CD4-positive, alpha-beta memory T cell (primary cell): ENCODE results near the gene BTNL3. TPM values are rescaled to one million over a fixed set of nuclear protein-coding genes. Genes with fewer than 3 reads are reported as not detected.

Experiments used
- CTCF ChIA-PET: fragments of 350-600 bp; sonication (Branson Sonifier 250); formaldehyde crosslinking; loops from one replicate; lab custom pipeline; 2021; ENCODE audit warnings: inconsistent platforms; ENCODE audit not compliant: partially characterized antibody; lab: Charles Lee
- POLR2A ChIA-PET: fragments of 350-600 bp; sonication (Branson Sonifier 250); formaldehyde crosslinking; loops from one replicate; lab custom pipeline; 2021; ENCODE audit not compliant: partially characterized antibody; lab: Charles Lee
- DNase-seq, 5 donors: peaks; one replicate each; pipeline versions ENCODE4 v3.0.0 to v3.0.0-alpha.2; 2020 to 2022; ENCODE audit warnings: mixed read lengths in 1 of 5
- H3K27ac ChIP-seq: one replicate; pipeline ENCODE4 v1.7.0; 2013; ENCODE audit warnings: low read depth, low read length
- H3K27me3 ChIP-seq: 2 replicates; pipeline ENCODE4 v1.7.0; 2013; ENCODE audit warnings: mild to moderate bottlenecking, low read length, moderate library complexity; ENCODE audit not compliant: insufficient read depth
- H3K36me3 ChIP-seq: 2 replicates; pipeline ENCODE4 v1.7.0; 2013; ENCODE audit warnings: mild to moderate bottlenecking, low read length, moderate library complexity; ENCODE audit not compliant: insufficient read depth
- H3K4me1 ChIP-seq: 2 replicates; pipeline ENCODE4 v1.7.0; 2013; ENCODE audit warnings: mild to moderate bottlenecking, low read length, moderate library complexity; ENCODE audit not compliant: insufficient read depth
- H3K4me3 ChIP-seq, 2 donors: one replicate each; pipeline ENCODE4 v1.7.0; 2013; ENCODE audit warnings: low read length in 2 of 2, mild to moderate bottlenecking in 1 of 2
- H3K9me3 ChIP-seq, 2 donors: one replicate each; pipeline ENCODE4 v1.7.0; 2013; ENCODE audit warnings: low read length in 2 of 2, control low read depth in 1 of 2; ENCODE audit not compliant: control insufficient read depth in 1 of 2
- H3K27ac Mint-ChIP-seq, 7 donors: one replicate each; pipeline ENCODE4 v1.8.0; 2020 to 2021; ENCODE audit warnings: mixed read lengths in 7 of 7, mild to moderate bottlenecking in 6 of 7, inconsistent platforms in 3 of 7, moderate library complexity in 3 of 7
- H3K27me3 Mint-ChIP-seq, 2 donors: one replicate each; pipeline ENCODE4 v1.8.0; 2020 to 2021; ENCODE audit warnings: mixed read lengths in 2 of 2
- H3K36me3 Mint-ChIP-seq, 2 donors: one replicate each; pipeline ENCODE4 v1.8.0; 2020 to 2021; ENCODE audit warnings: mixed read lengths in 2 of 2, inconsistent platforms in 1 of 2, mild to moderate bottlenecking in 1 of 2
- H3K4me1 Mint-ChIP-seq, 4 donors: one replicate each; pipeline ENCODE4 v1.8.0; 2020 to 2021; ENCODE audit warnings: mixed read lengths in 4 of 4, mild to moderate bottlenecking in 1 of 4
- H3K4me3 Mint-ChIP-seq, 8 donors: one replicate each; pipeline ENCODE4 v1.8.0; 2020 to 2021; ENCODE audit warnings: mixed read lengths in 8 of 8, mild to moderate bottlenecking in 7 of 8, moderate library complexity in 6 of 8, inconsistent platforms in 3 of 8
- H3K9me3 Mint-ChIP-seq, 8 donors: one replicate each; pipeline ENCODE4 v1.8.0; 2020 to 2021; ENCODE audit warnings: mixed read lengths in 8 of 8, mild to moderate bottlenecking in 5 of 8, inconsistent platforms in 3 of 8, moderate library complexity in 1 of 8
- intact Hi-C: fragments of 100-400 bp; cut with micrococcal nuclease; formaldehyde crosslinking; loops from one replicate; pipeline ENCODE4 v1.15.1; 2023
- polyA plus RNA-seq, 2 donors: library from polyadenylated mRNA; unstranded; fragments of 300-500 nt; fragmentation: Illumina TruSeq; gene quantifications; one replicate each; pipeline ENCODE4 v1.2.3, GENCODE V29; 2021
- total RNA-seq, 2 experiments: library from RNA; stranded (reverse); gene quantifications; one replicate each; pipeline ENCODE4 v1.2.3, GENCODE V29; 2021

The BTNL3 gene, protein sequence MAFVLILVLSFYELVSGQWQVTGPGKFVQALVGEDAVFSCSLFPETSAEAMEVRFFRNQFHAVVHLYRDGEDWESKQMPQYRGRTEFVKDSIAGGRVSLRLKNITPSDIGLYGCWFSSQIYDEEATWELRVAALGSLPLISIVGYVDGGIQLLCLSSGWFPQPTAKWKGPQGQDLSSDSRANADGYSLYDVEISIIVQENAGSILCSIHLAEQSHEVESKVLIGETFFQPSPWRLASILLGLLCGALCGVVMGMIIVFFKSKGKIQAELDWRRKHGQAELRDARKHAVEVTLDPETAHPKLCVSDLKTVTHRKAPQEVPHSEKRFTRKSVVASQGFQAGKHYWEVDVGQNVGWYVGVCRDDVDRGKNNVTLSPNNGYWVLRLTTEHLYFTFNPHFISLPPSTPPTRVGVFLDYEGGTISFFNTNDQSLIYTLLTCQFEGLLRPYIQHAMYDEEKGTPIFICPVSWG
- not detected for total RNA-seq
- not detected for polyA plus RNA-seq

DNA sequence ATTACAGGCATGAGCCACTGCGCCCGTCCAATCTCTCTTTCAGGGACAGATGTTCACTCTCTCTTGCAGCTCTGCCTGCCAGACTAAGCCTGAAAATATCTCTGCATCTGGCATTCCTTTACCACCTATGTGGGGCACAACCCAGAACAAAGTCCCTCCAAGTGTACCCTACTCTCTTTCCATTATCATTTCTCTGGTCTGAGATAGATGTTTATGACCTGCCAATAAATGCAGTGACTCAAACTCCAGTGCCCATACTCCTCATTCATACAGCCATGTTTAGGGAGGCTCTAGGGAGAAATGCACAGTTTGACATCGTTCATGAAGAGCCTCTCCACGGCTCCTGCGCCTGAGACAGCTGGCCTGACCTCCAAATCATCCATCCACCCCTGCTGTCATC lies at the start of gene BTNL3:
Gene BTNL3 (plus strand): TSS at position 255 of the 400 bp plus-strand sequence. CDS start 183 bp downstream, outside the sequence.
- POLR2A ChIA-PET: no interaction called here
- Histone ChIP-seq H3K4me3 (no peak within 1 kb of the TSS), H3K27ac (no peak within 1 kb of the TSS), H3K4me1 (no peaks in the 10 kb centered on the region), H3K27me3 (no peaks in the 10 kb centered on the region), H3K36me3 (no peaks in the 10 kb centered on the region), H3K9me3 (no peaks in the 10 kb centered on the region)
- no peak within 1 kb of the TSS for H3K4me3 Mint-ChIP-seq
- H3K27ac Mint-ChIP-seq: no peak within 1 kb of the TSS
- H3K27me3 Mint-ChIP-seq: peaks cover 15 to 37% of the 10 kb centered on the region in 2 donors
- H3K36me3 Mint-ChIP-seq: no peaks in the 10 kb centered on the region
- intact Hi-C loops: no loop called here
- H3K4me1 Mint-ChIP-seq: no peaks in the 10 kb centered on the region
- H3K9me3 Mint-ChIP-seq: peaks cover 0 to 2% (median 0%) of the 10 kb centered on the region in 8 donors
- DNase-seq: no peak
- CTCF ChIA-PET: no interaction called here

DNA sequence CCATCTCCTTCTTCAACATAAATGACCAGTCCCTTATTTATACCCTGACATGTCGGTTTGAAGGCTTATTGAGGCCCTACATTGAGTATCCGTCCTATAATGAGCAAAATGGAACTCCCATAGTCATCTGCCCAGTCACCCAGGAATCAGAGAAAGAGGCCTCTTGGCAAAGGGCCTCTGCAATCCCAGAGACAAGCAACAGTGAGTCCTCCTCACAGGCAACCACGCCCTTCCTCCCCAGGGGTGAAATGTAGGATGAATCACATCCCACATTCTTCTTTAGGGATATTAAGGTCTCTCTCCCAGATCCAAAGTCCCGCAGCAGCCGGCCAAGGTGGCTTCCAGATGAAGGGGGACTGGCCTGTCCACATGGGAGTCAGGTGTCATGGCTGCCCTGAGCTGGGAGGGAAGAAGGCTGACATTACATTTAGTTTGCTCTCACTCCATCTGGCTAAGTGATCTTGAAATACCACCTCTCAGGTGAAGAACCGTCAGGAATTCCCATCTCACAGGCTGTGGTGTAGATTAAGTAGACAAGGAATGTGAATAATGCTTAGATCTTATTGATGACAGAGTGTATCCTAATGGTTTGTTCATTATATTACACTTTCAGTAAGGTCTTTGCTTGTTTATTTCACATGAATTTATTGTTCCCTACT lies 38.2 kb upstream of the BTNL3 start:
- Histone ChIP-seq H3K36me3 (no peaks in the 10 kb centered on the region), H3K9me3 (no peaks in the 10 kb centered on the region), H3K27ac (no peak overlapping the region), H3K27me3 (no peaks in the 10 kb centered on the region), H3K4me1 (no peaks in the 10 kb centered on the region), H3K4me3 (no peak overlapping the region)
- Mint-ChIP-seq H3K27me3 (peaks cover 3 to 4% of the 10 kb centered on the region in 2 donors), H3K36me3 (no peaks in the 10 kb centered on the region), H3K9me3 (no peaks in the 10 kb centered on the region), H3K27ac (no peak overlapping the region), H3K4me3 (no peak overlapping the region), H3K4me1 (peaks cover 0 to 2% (median 0%) of the 10 kb centered on the region in 4 donors)
- intact Hi-C loops: no loop called here
- DNase-seq: no peak
- ChIA-PET CTCF (no interaction called here), POLR2A (no interaction called here)

- H3K27me3 ChIP-seq: no peaks in the 10 kb centered on the region
Measured at GRCh38 chr5:180959661-180960060, 29.0 kb upstream of the BTNL3 start.

GRCh38 chr5:180960209-180960608 lies 28.4 kb upstream of the BTNL3 start:
- H3K36me3 Mint-ChIP-seq: no peaks in the 10 kb centered on the region
- intact Hi-C loops: no loop called here
- H3K27me3 Mint-ChIP-seq: peaks cover 10 to 14% of the 10 kb centered on the region in 2 donors
- Histone ChIP-seq H3K27me3 (no peaks in the 10 kb centered on the region), H3K27ac (no peak overlapping the region), H3K4me1 (no peaks in the 10 kb centered on the region), H3K9me3 (no peaks in the 10 kb centered on the region), H3K36me3 (no peaks in the 10 kb centered on the region), H3K4me3 (no peak overlapping the region)
- ChIA-PET CTCF (no interaction called here), POLR2A (no interaction called here)
- peaks cover 0 to 3% (median 0%) of the 10 kb centered on the region in 8 donors for H3K9me3 Mint-ChIP-seq
- no peak for DNase-seq
- H3K27ac Mint-ChIP-seq: no peak overlapping the region
- H3K4me1 Mint-ChIP-seq: peaks cover 0 to 5% (median 3%) of the 10 kb centered on the region in 4 donors
- H3K4me3 Mint-ChIP-seq: no peak overlapping the region

More at GRCh38 chr5:180959661-180960060, 29.0 kb upstream of the BTNL3 start:
- Mint-ChIP-seq H3K9me3 (peaks cover 0 to 3% (median 0%) of the 10 kb centered on the region in 8 donors), H3K27ac (no peak overlapping the region), H3K36me3 (no peaks in the 10 kb centered on the region), H3K4me3 (no peak overlapping the region), H3K4me1 (peaks cover 0 to 5% (median 4%) of the 10 kb centered on the region in 4 donors), H3K27me3 (peaks cover 10 to 14% of the 10 kb centered on the region in 2 donors)
- intact Hi-C loops: no loop called here
- Histone ChIP-seq H3K27ac (no peak overlapping the region), H3K9me3 (no peaks in the 10 kb centered on the region), H3K4me3 (no peak overlapping the region), H3K4me1 (no peaks in the 10 kb centered on the region), H3K36me3 (no peaks in the 10 kb centered on the region)
- ChIA-PET CTCF (no interaction called here), POLR2A (no interaction called here)
- DNase-seq: no peak

- CTCF ChIA-PET: no interaction called here
- intact Hi-C loops: no loop called here
- H3K4me1 Mint-ChIP-seq: no peaks in the 10 kb centered on the region
- no peak overlapping the region for H3K27ac Mint-ChIP-seq
- H3K27me3 Mint-ChIP-seq: peaks cover 2 to 8% of the 10 kb centered on the region in 2 donors
- POLR2A ChIA-PET: no interaction called here
- no peak for DNase-seq
- H3K9me3 Mint-ChIP-seq: no peaks in the 10 kb centered on the region
- H3K36me3 Mint-ChIP-seq: no peaks in the 10 kb centered on the region
- Histone ChIP-seq H3K4me1 (no peaks in the 10 kb centered on the region), H3K4me3 (no peak overlapping the region), H3K36me3 (no peaks in the 10 kb centered on the region), H3K27me3 (no peaks in the 10 kb centered on the region), H3K9me3 (no peaks in the 10 kb centered on the region), H3K27ac (no peak overlapping the region)
- no peak overlapping the region for H3K4me3 Mint-ChIP-seq
Measured at GRCh38 chr5:180969406-180969805, 19.2 kb upstream of the BTNL3 start.

GRCh38 chr5:180970336-180970735 lies 18.3 kb upstream of the BTNL3 start:
- Histone ChIP-seq H3K36me3 (no peaks in the 10 kb centered on the region), H3K27ac (no peak overlapping the region), H3K4me3 (no peak overlapping the region), H3K4me1 (no peaks in the 10 kb centered on the region), H3K27me3 (no peaks in the 10 kb centered on the region), H3K9me3 (no peaks in the 10 kb centered on the region)
- H3K4me1 Mint-ChIP-seq: no peaks in the 10 kb centered on the region
- CTCF ChIA-PET: no interaction called here
- H3K9me3 Mint-ChIP-seq: no peaks in the 10 kb centered on the region
- peaks cover 2 to 8% of the 10 kb centered on the region in 2 donors for H3K27me3 Mint-ChIP-seq
- POLR2A ChIA-PET: no interaction called here
- H3K4me3 Mint-ChIP-seq: no peak overlapping the region
- DNase-seq: no peak
- intact Hi-C loops: no loop called here
- no peaks in the 10 kb centered on the region for H3K36me3 Mint-ChIP-seq
- no peak overlapping the region for H3K27ac Mint-ChIP-seq

- ChIA-PET POLR2A (no interaction called here), CTCF (no interaction called here)
- Mint-ChIP-seq H3K36me3 (no peaks in the 10 kb centered on the region), H3K27me3 (peaks cover 2 to 8% of the 10 kb centered on the region in 2 donors), H3K9me3 (no peaks in the 10 kb centered on the region), H3K4me1 (no peaks in the 10 kb centered on the region), H3K27ac (no peak overlapping the region), H3K4me3 (no peak overlapping the region)
- Histone ChIP-seq H3K4me3 (no peak overlapping the region), H3K27ac (no peak overlapping the region), H3K36me3 (no peaks in the 10 kb centered on the region), H3K9me3 (no peaks in the 10 kb centered on the region), H3K4me1 (no peaks in the 10 kb centered on the region), H3K27me3 (no peaks in the 10 kb centered on the region)
- no peak for DNase-seq
- intact Hi-C loops: no loop called here
Measured at GRCh38 chr5:180970875-180971274, 17.8 kb upstream of the BTNL3 start.
